Measurements from ENCODE around the gene ZFP64.

- no peak for TF ChIP-seq CTCF (IDR thresholded peaks at IDR 0.05)
- no peak for TF ChIP-seq POLR2A (IDR thresholded peaks at IDR 0.05)
Measured at GRCh38 chr20:52219441-52219840, 27.9 kb upstream of the ZFP64 start.

All from body of pancreas (tissue), 4 donors.